GM18499 (cell line): ENCODE data around the gene EDIL3.

Experiments
- ATAC-seq: cut with Tn5 transposase; IDR thresholded peaks from one replicate; pipeline ENCODE4 v1.9.1; 2021; ENCODE audit warnings: moderate number of reproducible peaks; ENCODE audit not compliant: insufficient read depth, unreplicated experiment

EDIL3 gene

GRCh38 chr5:83924171-83924570 is 460.5 kb downstream of the EDIL3 start:
- ATAC-seq = no peak

- no peak for ATAC-seq
Measured at GRCh38 chr5:83922699-83923098, 462.0 kb downstream of the EDIL3 start.

GRCh38 chr5:83921666-83922193 is 462.9 kb downstream of the EDIL3 start:
- ATAC-seq = no peak

- peak; percentile 66 for ATAC-seq
Measured at GRCh38 chr5:83919071-83920041, 465.3 kb downstream of the EDIL3 start.

GRCh38 chr5:83917261-83917908 is 467.3 kb downstream of the EDIL3 start:
- no peak for ATAC-seq

GRCh38 chr5:83914662-83915418 is 469.8 kb downstream of the EDIL3 start:
- ATAC-seq = no peak

GRCh38 chr5:83914199-83914598 is 470.5 kb downstream of the EDIL3 start:
- ATAC-seq = no peak

- ATAC-seq = no peak
Measured at GRCh38 chr5:83913593-83913992, 471.1 kb downstream of the EDIL3 start.

GRCh38 chr5:83911367-83911919 is 473.2 kb downstream of the EDIL3 start:
- peak; percentile 45 for ATAC-seq

GRCh38 chr5:83900306-83900705 is 484.4 kb downstream of the EDIL3 start:
- no peak for ATAC-seq

GRCh38 chr5:83899326-83899970 is 485.2 kb downstream of the EDIL3 start:
- no peak for ATAC-seq

GRCh38 chr5:83895860-83896259 is 488.8 kb downstream of the EDIL3 start:
- ATAC-seq = no peak

- no peak for ATAC-seq
Measured at GRCh38 chr5:83891261-83891660, 493.4 kb downstream of the EDIL3 start.
